ENCODE data around the gene NSD2.

Gene NSD2

GRCh38 chr4:1855333-1856070, 15.7 kb upstream of the NSD2 start:
- H3K9me3 ChIP-seq (ENCODE audit: control insufficient read depth, insufficient read depth, low read depth, low read length) = no peaks in the 10 kb centered on the region
- POLR2A ChIA-PET = interaction anchor here (0.7 to 1.0 kb wide), 4 partner anchors 8 to 60 kb away, joined by 3 to 9 read pairs (median 4); partner anchors contain the start of gene NSD2
- H3K4me3 ChIP-seq (ENCODE audit: low read depth, low read length) = peak overlapping the region; percentile 60
- peaks cover 3% of the 10 kb centered on the region; the same call in 1 of the 2 replicates for H3K4me1 ChIP-seq (ENCODE audit: control insufficient read depth, insufficient read depth, low read length)
- H3K27ac ChIP-seq (ENCODE audit: extremely low read depth, low read depth, low read length) = peak overlapping the region; percentile 74
- peaks cover 0 to 17% of the 10 kb centered on the region in 2 experiments; a peak in 1 of 3 replicates for H3K36me3 ChIP-seq (ENCODE audit: control insufficient read depth in 2 of 2, insufficient read depth in 1 of 2, low read length in 2 of 2)
- CTCF ChIA-PET = interaction anchor here (0.6 kb wide), 1 partner anchor 162 kb away, joined by 4 read pairs; no protein-coding TSS in a partner anchor
- TF ChIP-seq PRDM1 (tag by site-specific recombination; IDR thresholded peaks at IDR 0.05) = no peak
- no peak for TF ChIP-seq ZNF571 (tag by site-specific recombination; IDR thresholded peaks at IDR 0.05)
- TF ChIP-seq ZNF169 (tag by site-specific recombination; IDR thresholded peaks at IDR 0.05) = no peak
- TF ChIP-seq ZFP3 (tag by site-specific recombination; IDR thresholded peaks at IDR 0.05; ENCODE audit: low read depth) = no peak
- no peak for TF ChIP-seq CTCF (tag by site-specific recombination; IDR thresholded peaks at IDR 0.05)
- TF ChIP-seq, protein P1, sequence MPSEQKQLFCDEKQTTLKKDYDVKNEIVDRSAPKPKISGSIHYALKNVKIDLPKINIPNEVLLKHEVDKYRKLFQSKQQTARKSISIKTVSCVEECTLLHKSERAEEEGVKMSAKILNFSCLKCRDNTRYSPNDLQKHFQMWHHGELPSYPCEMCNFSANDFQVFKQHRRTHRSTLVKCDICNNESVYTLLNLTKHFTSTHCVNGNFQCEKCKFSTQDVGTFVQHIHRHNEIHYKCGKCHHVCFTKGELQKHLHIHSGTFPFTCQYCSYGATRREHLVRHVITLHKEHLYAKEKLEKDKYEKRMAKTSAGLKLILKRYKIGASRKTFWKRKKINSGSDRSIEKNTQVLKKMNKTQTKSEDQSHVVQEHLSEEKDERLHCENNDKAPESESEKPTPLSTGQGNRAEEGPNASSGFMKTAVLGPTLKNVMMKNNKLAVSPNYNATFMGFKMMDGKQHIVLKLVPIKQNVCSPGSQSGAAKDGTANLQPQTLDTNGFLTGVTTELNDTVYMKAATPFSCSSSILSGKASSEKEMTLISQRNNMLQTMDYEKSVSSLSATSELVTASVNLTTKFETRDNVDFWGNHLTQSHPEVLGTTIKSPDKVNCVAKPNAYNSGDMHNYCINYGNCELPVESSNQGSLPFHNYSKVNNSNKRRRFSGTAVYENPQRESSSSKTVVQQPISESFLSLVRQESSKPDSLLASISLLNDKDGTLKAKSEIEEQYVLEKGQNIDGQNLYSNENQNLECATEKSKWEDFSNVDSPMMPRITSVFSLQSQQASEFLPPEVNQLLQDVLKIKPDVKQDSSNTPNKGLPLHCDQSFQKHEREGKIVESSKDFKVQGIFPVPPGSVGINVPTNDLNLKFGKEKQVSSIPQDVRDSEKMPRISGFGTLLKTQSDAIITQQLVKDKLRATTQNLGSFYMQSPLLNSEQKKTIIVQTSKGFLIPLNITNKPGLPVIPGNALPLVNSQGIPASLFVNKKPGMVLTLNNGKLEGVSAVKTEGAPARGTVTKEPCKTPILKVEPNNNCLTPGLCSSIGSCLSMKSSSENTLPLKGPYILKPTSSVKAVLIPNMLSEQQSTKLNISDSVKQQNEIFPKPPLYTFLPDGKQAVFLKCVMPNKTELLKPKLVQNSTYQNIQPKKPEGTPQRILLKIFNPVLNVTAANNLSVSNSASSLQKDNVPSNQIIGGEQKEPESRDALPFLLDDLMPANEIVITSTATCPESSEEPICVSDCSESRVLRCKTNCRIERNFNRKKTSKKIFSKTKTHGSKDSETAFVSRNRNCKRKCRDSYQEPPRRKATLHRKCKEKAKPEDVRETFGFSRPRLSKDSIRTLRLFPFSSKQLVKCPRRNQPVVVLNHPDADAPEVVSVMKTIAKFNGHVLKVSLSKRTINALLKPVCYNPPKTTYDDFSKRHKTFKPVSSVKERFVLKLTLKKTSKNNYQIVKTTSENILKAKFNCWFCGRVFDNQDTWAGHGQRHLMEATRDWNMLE (tag by site-specific recombination; conservative IDR thresholded peaks at IDR 0.05; ENCODE audit: low read depth) = no peak
- no peak for TF ChIP-seq ZNF394 (tag by site-specific recombination; IDR thresholded peaks at IDR 0.05; ENCODE audit: borderline replicate concordance)
- no peak for TF ChIP-seq ZNF112 (tag by site-specific recombination; IDR thresholded peaks at IDR 0.05)
- no peak for TF ChIP-seq ZNF175 (tag by site-specific recombination; IDR thresholded peaks at IDR 0.05)
- TF ChIP-seq ZBTB20 (tag by site-specific recombination; IDR thresholded peaks at IDR 0.05) = peak; percentile 68
- no peak for TF ChIP-seq RBAK (tag by site-specific recombination; IDR thresholded peaks at IDR 0.05)
- no peak for TF ChIP-seq ZNF549 (tag by site-specific recombination; IDR thresholded peaks at IDR 0.05)
- TF ChIP-seq ZNF155 (tag by site-specific recombination; IDR thresholded peaks at IDR 0.05) = no peak
- TF ChIP-seq SCRT2 (tag by site-specific recombination; IDR thresholded peaks at IDR 0.05) = no peak
- no peak for TF ChIP-seq ZNF843 (tag by site-specific recombination; IDR thresholded peaks at IDR 0.05)
- no peak for TF ChIP-seq ZNF529 (tag by site-specific recombination; IDR thresholded peaks at IDR 0.05; ENCODE audit: insufficient replicate concordance)
- TF ChIP-seq ZNF658 (tag by site-specific recombination; IDR thresholded peaks at IDR 0.05) = no peak
- TF ChIP-seq ZBTB8A (tag by site-specific recombination; IDR thresholded peaks at IDR 0.05) = peak; percentile 10
- TF ChIP-seq, protein P2, sequence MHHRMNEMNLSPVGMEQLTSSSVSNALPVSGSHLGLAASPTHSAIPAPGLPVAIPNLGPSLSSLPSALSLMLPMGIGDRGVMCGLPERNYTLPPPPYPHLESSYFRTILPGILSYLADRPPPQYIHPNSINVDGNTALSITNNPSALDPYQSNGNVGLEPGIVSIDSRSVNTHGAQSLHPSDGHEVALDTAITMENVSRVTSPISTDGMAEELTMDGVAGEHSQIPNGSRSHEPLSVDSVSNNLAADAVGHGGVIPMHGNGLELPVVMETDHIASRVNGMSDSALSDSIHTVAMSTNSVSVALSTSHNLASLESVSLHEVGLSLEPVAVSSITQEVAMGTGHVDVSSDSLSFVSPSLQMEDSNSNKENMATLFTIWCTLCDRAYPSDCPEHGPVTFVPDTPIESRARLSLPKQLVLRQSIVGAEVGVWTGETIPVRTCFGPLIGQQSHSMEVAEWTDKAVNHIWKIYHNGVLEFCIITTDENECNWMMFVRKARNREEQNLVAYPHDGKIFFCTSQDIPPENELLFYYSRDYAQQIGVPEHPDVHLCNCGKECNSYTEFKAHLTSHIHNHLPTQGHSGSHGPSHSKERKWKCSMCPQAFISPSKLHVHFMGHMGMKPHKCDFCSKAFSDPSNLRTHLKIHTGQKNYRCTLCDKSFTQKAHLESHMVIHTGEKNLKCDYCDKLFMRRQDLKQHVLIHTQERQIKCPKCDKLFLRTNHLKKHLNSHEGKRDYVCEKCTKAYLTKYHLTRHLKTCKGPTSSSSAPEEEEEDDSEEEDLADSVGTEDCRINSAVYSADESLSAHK (tag by site-specific recombination; IDR thresholded peaks at IDR 0.05) = no peak
- TF ChIP-seq, protein P3, sequence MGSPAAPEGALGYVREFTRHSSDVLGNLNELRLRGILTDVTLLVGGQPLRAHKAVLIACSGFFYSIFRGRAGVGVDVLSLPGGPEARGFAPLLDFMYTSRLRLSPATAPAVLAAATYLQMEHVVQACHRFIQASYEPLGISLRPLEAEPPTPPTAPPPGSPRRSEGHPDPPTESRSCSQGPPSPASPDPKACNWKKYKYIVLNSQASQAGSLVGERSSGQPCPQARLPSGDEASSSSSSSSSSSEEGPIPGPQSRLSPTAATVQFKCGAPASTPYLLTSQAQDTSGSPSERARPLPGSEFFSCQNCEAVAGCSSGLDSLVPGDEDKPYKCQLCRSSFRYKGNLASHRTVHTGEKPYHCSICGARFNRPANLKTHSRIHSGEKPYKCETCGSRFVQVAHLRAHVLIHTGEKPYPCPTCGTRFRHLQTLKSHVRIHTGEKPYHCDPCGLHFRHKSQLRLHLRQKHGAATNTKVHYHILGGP (tag by site-specific recombination; IDR thresholded peaks at IDR 0.05) = no peak
- no peak for TF ChIP-seq SP3 (tag by site-specific recombination; IDR thresholded peaks at IDR 0.05)
- no peak for TF ChIP-seq ZBTB48 (tag by site-specific recombination; IDR thresholded peaks at IDR 0.05)
- TF ChIP-seq ZBTB21 (tag by site-specific recombination; IDR thresholded peaks at IDR 0.05) = no peak
- TF ChIP-seq ZNF777 (tag by site-specific recombination; IDR thresholded peaks at IDR 0.05; ENCODE audit: borderline replicate concordance) = no peak
- TF ChIP-seq TCF7L2 (IDR thresholded peaks at IDR 0.05; ENCODE audit: borderline replicate concordance, low read depth, low read length) = no peak
- no peak for TF ChIP-seq ZNF639 (tag by site-specific recombination; IDR thresholded peaks at IDR 0.05)
